NK-92 (cell line): ENCODE data around the gene TUBB8B.
"Not testable (repeated sequence)": the region's sequence is repeated elsewhere in the genome, so short reads cannot be mapped to it uniquely, and the experiment has no call there.

Source experiments
- DNase-seq: peaks from one replicate; lab custom pipeline; 2025; ENCODE audit not compliant: unreplicated experiment; lab: John Stamatoyannopoulos, UW

The TUBB8B gene

GRCh38 chr18:49176-49665, at the start of gene TUBB8B:
Gene TUBB8B (minus strand): TSS chr18:49615. CDS start chr18:49557, 58 bp downstream.
- not testable (repeated sequence) for DNase-seq

GRCh38 chr18:97252-97914, 48.0 kb upstream of the TUBB8B start:
- DNase-seq = not testable (repeated sequence)

- not testable (repeated sequence) for DNase-seq
Observed at GRCh38 chr18:96767-97131, 47.3 kb upstream of the TUBB8B start.

GRCh38 chr18:96101-96766, 46.8 kb upstream of the TUBB8B start:
- not testable (repeated sequence) for DNase-seq

GRCh38 chr18:95580-95979, 46.2 kb upstream of the TUBB8B start:
- DNase-seq = not testable (repeated sequence)

- DNase-seq = not testable (repeated sequence)
Observed at GRCh38 chr18:93897-94408, 44.5 kb upstream of the TUBB8B start.

- not testable (repeated sequence) for DNase-seq
Observed at GRCh38 chr18:91561-91960, 42.1 kb upstream of the TUBB8B start.

GRCh38 chr18:90396-91193, 41.2 kb upstream of the TUBB8B start:
- DNase-seq = not testable (repeated sequence)

GRCh38 chr18:89124-89523, 39.7 kb upstream of the TUBB8B start:
- DNase-seq = not testable (repeated sequence)

- DNase-seq = not testable (repeated sequence)
Observed at GRCh38 chr18:84801-85200, 35.4 kb upstream of the TUBB8B start.

- not testable (repeated sequence) for DNase-seq
Observed at GRCh38 chr18:82626-83209, 33.3 kb upstream of the TUBB8B start.

- not testable (repeated sequence) for DNase-seq
Observed at GRCh38 chr18:80881-81280, 31.5 kb upstream of the TUBB8B start.

GRCh38 chr18:80202-80601, 30.8 kb upstream of the TUBB8B start:
- DNase-seq = not testable (repeated sequence)

- not testable (repeated sequence) for DNase-seq
Observed at GRCh38 chr18:75525-76160, 26.2 kb upstream of the TUBB8B start.

- not testable (repeated sequence) for DNase-seq
Observed at GRCh38 chr18:73181-73777, 23.9 kb upstream of the TUBB8B start.

GRCh38 chr18:67701-68100, 18.3 kb upstream of the TUBB8B start:
- not testable (repeated sequence) for DNase-seq

GRCh38 chr18:64279-64678, 14.9 kb upstream of the TUBB8B start:
- DNase-seq = not testable (repeated sequence)

- not testable (repeated sequence) for DNase-seq
Observed at GRCh38 chr18:63656-64055, 14.2 kb upstream of the TUBB8B start.

- DNase-seq = not testable (repeated sequence)
Observed at GRCh38 chr18:54388-54787, 5.0 kb upstream of the TUBB8B start.

GRCh38 chr18:48696-49095, 719 bp downstream of the TUBB8B start:
- not testable (repeated sequence) for DNase-seq
